Suprapubic skin (tissue), 3 donors: ENCODE results near the gene ABHD2.

Experiments
- CTCF ChIP-seq, 2 donors: fragments of 200-600 bp in 1 of 2; fragments of 450-650 bp in 1 of 2; sonication (generic) in 1 of 2; IDR thresholded peaks; one replicate each; pipeline ENCODE4 v1.5.1; 2016 to 2019; ENCODE audit warnings: antibody characterized with exemption in 2 of 2, mild to moderate bottlenecking in 1 of 2, moderate library complexity in 1 of 2
- POLR2A ChIP-seq, 2 donors: fragments of 450-650 bp; IDR thresholded peaks; one replicate each; pipeline ENCODE4 v1.6.1; 2017; ENCODE audit warnings: antibody characterized with exemption in 2 of 2, mild to moderate bottlenecking in 2 of 2, moderate library complexity in 2 of 2

- no peak for TF ChIP-seq CTCF (IDR thresholded peaks at IDR 0.05)
- no peak for TF ChIP-seq POLR2A (IDR thresholded peaks at IDR 0.05)
Observed at GRCh38 chr15:89164712-89165211, 76.5 kb downstream of the ABHD2 start.
